ENCODE results near the gene OGDH. TPM values are rescaled to one million over a fixed set of nuclear protein-coding genes. Genes with fewer than 3 reads are reported as not detected.

The OGDH gene
- total RNA-seq, 1 donor from 2014 or later, result 80.0 TPM

DNA sequence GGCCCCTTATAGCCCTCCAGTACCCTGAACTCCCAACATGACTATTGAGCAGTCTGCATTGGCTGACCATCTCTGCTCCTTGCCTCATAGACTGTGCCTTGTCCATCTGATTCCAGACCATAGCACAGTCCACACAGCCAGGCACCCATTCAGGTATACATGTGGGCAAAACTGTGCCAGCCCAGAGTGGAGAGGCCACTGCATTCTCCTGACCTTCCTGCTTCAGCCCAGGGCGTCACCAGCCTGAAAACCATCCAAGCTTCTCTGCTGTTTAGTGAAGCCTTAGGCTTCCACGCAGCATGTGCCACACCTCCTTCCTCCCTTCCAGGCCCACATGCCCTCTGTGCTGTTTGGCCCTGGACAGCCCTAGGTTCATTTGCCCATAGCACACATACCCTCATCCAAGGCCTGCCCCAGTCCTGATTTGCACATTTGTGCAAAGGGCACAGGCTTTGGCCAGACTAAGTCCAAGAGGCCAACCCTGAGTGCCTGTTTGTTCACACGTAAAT is 43.2 kb upstream of the OGDH start:
- peaks cover 27% of the 10 kb centered on the region for H3K36me3 Mint-ChIP-seq (ENCODE audit: low read depth)
- no peak for DNase-seq (ENCODE audit: low spot score)
- H3K27ac Mint-ChIP-seq (ENCODE audit: unreplicated experiment), result no peak overlapping the region
- no peaks in the 10 kb centered on the region for H3K4me1 Mint-ChIP-seq (ENCODE audit: low read depth)
- no peak overlapping the region for H3K4me3 Mint-ChIP-seq (ENCODE audit: unreplicated experiment)
- TF ChIP-seq, protein P1, sequence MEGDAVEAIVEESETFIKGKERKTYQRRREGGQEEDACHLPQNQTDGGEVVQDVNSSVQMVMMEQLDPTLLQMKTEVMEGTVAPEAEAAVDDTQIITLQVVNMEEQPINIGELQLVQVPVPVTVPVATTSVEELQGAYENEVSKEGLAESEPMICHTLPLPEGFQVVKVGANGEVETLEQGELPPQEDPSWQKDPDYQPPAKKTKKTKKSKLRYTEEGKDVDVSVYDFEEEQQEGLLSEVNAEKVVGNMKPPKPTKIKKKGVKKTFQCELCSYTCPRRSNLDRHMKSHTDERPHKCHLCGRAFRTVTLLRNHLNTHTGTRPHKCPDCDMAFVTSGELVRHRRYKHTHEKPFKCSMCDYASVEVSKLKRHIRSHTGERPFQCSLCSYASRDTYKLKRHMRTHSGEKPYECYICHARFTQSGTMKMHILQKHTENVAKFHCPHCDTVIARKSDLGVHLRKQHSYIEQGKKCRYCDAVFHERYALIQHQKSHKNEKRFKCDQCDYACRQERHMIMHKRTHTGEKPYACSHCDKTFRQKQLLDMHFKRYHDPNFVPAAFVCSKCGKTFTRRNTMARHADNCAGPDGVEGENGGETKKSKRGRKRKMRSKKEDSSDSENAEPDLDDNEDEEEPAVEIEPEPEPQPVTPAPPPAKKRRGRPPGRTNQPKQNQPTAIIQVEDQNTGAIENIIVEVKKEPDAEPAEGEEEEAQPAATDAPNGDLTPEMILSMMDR (IDR thresholded peaks at IDR 0.05), result no peak
- no peaks in the 10 kb centered on the region for H3K9me3 Mint-ChIP-seq (ENCODE audit: low read depth)
- H3K27me3 Mint-ChIP-seq (ENCODE audit: low read depth), result no peaks in the 10 kb centered on the region

- Mint-ChIP-seq H3K27me3 (ENCODE audit: low read depth) (no peaks in the 10 kb centered on the region), H3K4me1 (ENCODE audit: low read depth) (no peaks in the 10 kb centered on the region), H3K4me3 (ENCODE audit: unreplicated experiment) (no peak overlapping the region), H3K36me3 (ENCODE audit: low read depth) (peaks cover 37% of the 10 kb centered on the region), H3K27ac (ENCODE audit: unreplicated experiment) (no peak overlapping the region), H3K9me3 (ENCODE audit: low read depth) (no peaks in the 10 kb centered on the region)
- TF ChIP-seq, protein P1 (IDR thresholded peaks at IDR 0.05), result no peak
- peak; percentile 51 for DNase-seq (ENCODE audit: low spot score)
Observed at GRCh38 chr7:44564606-44565005, 41.8 kb upstream of the OGDH start.

- Mint-ChIP-seq H3K27me3 (ENCODE audit: low read depth) (no peaks in the 10 kb centered on the region), H3K4me1 (ENCODE audit: low read depth) (no peaks in the 10 kb centered on the region), H3K9me3 (ENCODE audit: low read depth) (no peaks in the 10 kb centered on the region), H3K36me3 (ENCODE audit: low read depth) (peaks cover 41% of the 10 kb centered on the region), H3K4me3 (ENCODE audit: unreplicated experiment) (no peak overlapping the region), H3K27ac (ENCODE audit: unreplicated experiment) (no peak overlapping the region)
- TF ChIP-seq, protein P1 (IDR thresholded peaks at IDR 0.05), result peak; percentile 93
- DNase-seq (ENCODE audit: low spot score), result peak; percentile 70
Observed at GRCh38 chr7:44565097-44565794, 41.2 kb upstream of the OGDH start.

GRCh38 chr7:44565795-44566559 is 40.5 kb upstream of the OGDH start:
- peaks cover 44% of the 10 kb centered on the region for H3K36me3 Mint-ChIP-seq (ENCODE audit: low read depth)
- no peaks in the 10 kb centered on the region for H3K4me1 Mint-ChIP-seq (ENCODE audit: low read depth)
- H3K9me3 Mint-ChIP-seq (ENCODE audit: low read depth), result no peaks in the 10 kb centered on the region
- H3K4me3 Mint-ChIP-seq (ENCODE audit: unreplicated experiment), result no peak overlapping the region
- H3K27me3 Mint-ChIP-seq (ENCODE audit: low read depth), result no peaks in the 10 kb centered on the region
- DNase-seq (ENCODE audit: low spot score), result peak; percentile 64
- TF ChIP-seq, protein P1 (IDR thresholded peaks at IDR 0.05), result peak; percentile 68
- H3K27ac Mint-ChIP-seq (ENCODE audit: unreplicated experiment), result no peak overlapping the region

GRCh38 chr7:44566680-44567079 is 39.7 kb upstream of the OGDH start:
- H3K27ac Mint-ChIP-seq (ENCODE audit: unreplicated experiment), result peak overlapping the region; percentile 22
- no peaks in the 10 kb centered on the region for H3K27me3 Mint-ChIP-seq (ENCODE audit: low read depth)
- no peaks in the 10 kb centered on the region for H3K4me1 Mint-ChIP-seq (ENCODE audit: low read depth)
- TF ChIP-seq, protein P1 (IDR thresholded peaks at IDR 0.05), result no peak
- H3K9me3 Mint-ChIP-seq (ENCODE audit: low read depth), result no peaks in the 10 kb centered on the region
- H3K36me3 Mint-ChIP-seq (ENCODE audit: low read depth), result peaks cover 44% of the 10 kb centered on the region
- H3K4me3 Mint-ChIP-seq (ENCODE audit: unreplicated experiment), result no peak overlapping the region
- DNase-seq (ENCODE audit: low spot score), result peak; percentile 46

Data from chondrocyte (in vitro differentiated cells).